ENCODE data around the gene TCF12. TPM values are rescaled to one million over a fixed set of nuclear protein-coding genes. Genes with fewer than 3 reads are reported as not detected.

Gene TCF12
- total RNA-seq, 1 experiment from 2014 or later = 76.7 TPM

- H4K91ac ChIP-seq (ENCODE audit: insufficient read length, low read depth, low read length) = no peak overlapping the region
- H3K4me1 ChIP-seq (ENCODE audit: insufficient read depth, low read length) = no peaks in the 10 kb centered on the region
- H3K79me1 ChIP-seq (ENCODE audit: insufficient read depth, low read depth, low read length, poor library complexity, severe bottlenecking) = no peaks in the 10 kb centered on the region
- H3K4me2 ChIP-seq (ENCODE audit: insufficient read depth, insufficient read length, low read length) = no peak overlapping the region
- no peak overlapping the region for H2BK12ac ChIP-seq (ENCODE audit: insufficient read length, low read depth, low read length)
- Mint-ChIP-seq H3K4me1 (peaks cover 24 to 27% of the 10 kb centered on the region in 2 experiments), H3K27me3 (ENCODE audit: low read depth) (no peaks in the 10 kb centered on the region), H3K27ac (peak overlapping the region in 1 of 3 experiments; percentile 86; a peak in 2 of 7 replicates), H3K4me3 (no peak overlapping the region), H3K9me3 (no peaks in the 10 kb centered on the region), H3K36me3 (ENCODE audit: insufficient read depth in 1 of 3, low read depth in 3 of 3) (no peaks in the 10 kb centered on the region)
- no peak overlapping the region for H3K9ac ChIP-seq (ENCODE audit: extremely low read depth, insufficient read length, low read length)
- H3K23me2 ChIP-seq (ENCODE audit: insufficient read length, low read depth, low read length, poor library complexity, severe bottlenecking) = no peaks in the 10 kb centered on the region
- no peak overlapping the region for H3K27ac ChIP-seq (ENCODE audit: insufficient read length, low read depth, low read length)
- no peak overlapping the region for H4K5ac ChIP-seq (ENCODE audit: insufficient read length, low read depth, low read length)
- H3K14ac ChIP-seq (ENCODE audit: insufficient read depth, low read length) = no peak overlapping the region
- no peak for DNase-seq
- H3K18ac ChIP-seq (ENCODE audit: insufficient read length, low read depth, low read length) = no peak overlapping the region
- no peak overlapping the region for H2BK5ac ChIP-seq (ENCODE audit: insufficient read length, low read length)
- no peak overlapping the region for H2AK5ac ChIP-seq (ENCODE audit: insufficient read length, low read length)
- no peaks in the 10 kb centered on the region for H4K20me1 ChIP-seq (ENCODE audit: control insufficient read depth, insufficient read depth, insufficient read length)
- H3K9me3 ChIP-seq (ENCODE audit: control insufficient read depth, low read depth, low read length) = no peaks in the 10 kb centered on the region
- H2BK15ac ChIP-seq (ENCODE audit: low read depth, low read length) = no peak overlapping the region
- no peak overlapping the region for H3K4ac ChIP-seq (ENCODE audit: low read depth, low read length)
- no peak for TF ChIP-seq CTCF (conservative IDR thresholded peaks at IDR 0.05)
- no peak overlapping the region for H4K8ac ChIP-seq (replicated peaks; ENCODE audit: insufficient read length, low read depth, low read length)
- no peaks in the 10 kb centered on the region for H3K27me3 ChIP-seq (ENCODE audit: insufficient read depth, low read length)
- H3K79me2 ChIP-seq (ENCODE audit: insufficient read depth, low read length) = no peaks in the 10 kb centered on the region
- H2BK120ac ChIP-seq (ENCODE audit: low read depth, low read length, poor library complexity, severe bottlenecking) = no peak overlapping the region
- H3K23ac ChIP-seq (ENCODE audit: insufficient read length, low read depth, low read length) = no peak overlapping the region
- H2AFZ ChIP-seq (ENCODE audit: low read length) = no peak overlapping the region
- no peak overlapping the region for H3K56ac ChIP-seq (ENCODE audit: insufficient read length, low read depth, low read length)
- no peak overlapping the region for H2BK20ac ChIP-seq (ENCODE audit: low read depth, low read length, poor library complexity, severe bottlenecking)
- no peak overlapping the region for H3T11ph ChIP-seq (ENCODE audit: low read length)
Observed at GRCh38 chr15:57159767-57160166, 241.3 kb downstream of the TCF12 start.

All from H9 (cell line).